ENCODE results near the gene ASXL3.

ASXL3 gene

GRCh38 chr18:33697498-33697897, 119.5 kb downstream of the ASXL3 start:
- Mint-ChIP-seq H3K36me3 (ENCODE audit: low read depth) (no peaks in the 10 kb centered on the region), H3K4me3 (no peak overlapping the region), H3K27ac (no peak overlapping the region), H3K27me3 (ENCODE audit: low read depth, poor library complexity) (no peaks in the 10 kb centered on the region), H3K9me3 (no peaks in the 10 kb centered on the region), H3K4me1 (no peaks in the 10 kb centered on the region)
- DNase-seq, result no peak
- TF ChIP-seq CTCF (IDR thresholded peaks at IDR 0.05), result no peak

GRCh38 chr18:33699372-33699771, 121.4 kb downstream of the ASXL3 start:
- Mint-ChIP-seq H3K9me3 (no peaks in the 10 kb centered on the region), H3K36me3 (ENCODE audit: low read depth) (no peaks in the 10 kb centered on the region), H3K4me3 (no peak overlapping the region), H3K27ac (no peak overlapping the region), H3K4me1 (no peaks in the 10 kb centered on the region), H3K27me3 (ENCODE audit: low read depth, poor library complexity) (no peaks in the 10 kb centered on the region)
- no peak for DNase-seq
- TF ChIP-seq CTCF (IDR thresholded peaks at IDR 0.05), result no peak

GRCh38 chr18:33700513-33700976, 122.5 kb downstream of the ASXL3 start:
- no peaks in the 10 kb centered on the region for H3K27me3 Mint-ChIP-seq (ENCODE audit: low read depth, poor library complexity)
- H3K36me3 Mint-ChIP-seq (ENCODE audit: low read depth), result no peaks in the 10 kb centered on the region
- H3K9me3 Mint-ChIP-seq, result no peaks in the 10 kb centered on the region
- no peak overlapping the region for H3K4me3 Mint-ChIP-seq
- TF ChIP-seq CTCF (IDR thresholded peaks at IDR 0.05), result no peak
- no peaks in the 10 kb centered on the region for H3K4me1 Mint-ChIP-seq
- H3K27ac Mint-ChIP-seq, result no peak overlapping the region
- DNase-seq, result no peak

- Mint-ChIP-seq H3K36me3 (ENCODE audit: low read depth) (no peaks in the 10 kb centered on the region), H3K27me3 (ENCODE audit: low read depth, poor library complexity) (no peaks in the 10 kb centered on the region), H3K4me3 (no peak overlapping the region), H3K9me3 (no peaks in the 10 kb centered on the region), H3K4me1 (no peaks in the 10 kb centered on the region), H3K27ac (no peak overlapping the region)
- TF ChIP-seq CTCF (IDR thresholded peaks at IDR 0.05), result no peak
- no peak for DNase-seq
These were observed 124.6 kb downstream of the ASXL3 start for GRCh38 chr18:33702625-33703024.

- no peak for TF ChIP-seq CTCF (IDR thresholded peaks at IDR 0.05)
- no peaks in the 10 kb centered on the region for H3K4me1 Mint-ChIP-seq
- H3K27me3 Mint-ChIP-seq (ENCODE audit: low read depth, poor library complexity), result no peaks in the 10 kb centered on the region
- no peaks in the 10 kb centered on the region for H3K36me3 Mint-ChIP-seq (ENCODE audit: low read depth)
- no peak overlapping the region for H3K4me3 Mint-ChIP-seq
- H3K9me3 Mint-ChIP-seq, result no peaks in the 10 kb centered on the region
- DNase-seq, result no peak
- no peak overlapping the region for H3K27ac Mint-ChIP-seq
These were observed 128.4 kb downstream of the ASXL3 start for GRCh38 chr18:33706391-33706790.

GRCh38 chr18:33708876-33709275, 130.9 kb downstream of the ASXL3 start:
- TF ChIP-seq CTCF (IDR thresholded peaks at IDR 0.05), result no peak
- no peaks in the 10 kb centered on the region for H3K27me3 Mint-ChIP-seq (ENCODE audit: low read depth, poor library complexity)
- H3K4me3 Mint-ChIP-seq, result no peak overlapping the region
- no peaks in the 10 kb centered on the region for H3K9me3 Mint-ChIP-seq
- no peak for DNase-seq
- H3K36me3 Mint-ChIP-seq (ENCODE audit: low read depth), result peaks cover 5% of the 10 kb centered on the region
- H3K4me1 Mint-ChIP-seq, result no peaks in the 10 kb centered on the region
- H3K27ac Mint-ChIP-seq, result no peak overlapping the region

All from nephron progenitor cell (in vitro differentiated cells).